Measurements from ENCODE around the gene AREL1. TPM values are rescaled to one million over a fixed set of nuclear protein-coding genes. Genes with fewer than 3 reads are reported as not detected.

The AREL1 gene
- total RNA-seq, 6 experiments from 2014 or later, result 36.7 to 42.3 (median 40.6) TPM

DNA sequence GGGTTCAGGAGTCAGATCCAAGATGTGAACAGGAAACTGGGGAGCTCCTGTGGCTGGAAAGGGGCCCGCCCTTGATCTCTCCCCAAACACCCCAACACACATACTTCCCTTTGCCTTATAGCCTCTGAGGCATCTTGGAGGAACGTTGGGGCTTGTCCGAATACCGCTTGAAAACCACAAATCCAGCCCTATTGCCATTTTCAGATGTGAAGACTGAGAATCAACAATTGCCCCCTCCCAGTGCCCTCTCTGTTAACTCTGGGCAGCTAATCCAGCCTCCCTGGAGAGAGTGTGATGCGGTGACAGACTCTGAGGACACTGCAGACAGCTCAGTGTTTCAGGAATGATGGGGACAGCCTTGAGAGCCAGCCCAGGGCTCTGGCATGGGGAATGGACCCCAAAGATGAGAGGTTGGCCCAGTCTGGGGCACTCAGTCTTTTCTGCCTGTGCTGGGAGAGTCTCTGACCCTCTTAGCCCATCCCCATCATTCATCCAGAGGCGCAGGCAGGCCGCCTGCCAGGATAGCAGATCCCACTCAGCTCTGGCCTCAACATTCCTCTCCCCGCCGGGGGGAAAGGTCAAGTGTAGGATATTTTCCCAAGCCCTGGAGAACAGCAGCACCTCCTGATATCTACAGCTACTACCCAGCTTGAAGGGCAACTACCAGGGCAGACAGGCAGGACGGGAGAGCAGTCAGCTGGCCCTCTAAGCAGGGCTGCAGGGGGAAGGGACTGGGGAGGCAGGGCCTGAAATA lies 76.3 kb downstream of the AREL1 start:
- no peak for TF ChIP-seq CTCF (IDR thresholded peaks at IDR 0.05)
- H3K27me3 Mint-ChIP-seq (ENCODE audit: insufficient read depth), result peaks cover 6% of the 10 kb centered on the region; the same call in 1 of the 2 replicates
- H3K27ac Mint-ChIP-seq, result peak overlapping the region; percentile 50; the same call in 1 of the 2 replicates
- DNase-seq, result no peak
- no peaks in the 10 kb centered on the region for H3K36me3 Mint-ChIP-seq (ENCODE audit: low read depth)
- H3K9me3 Mint-ChIP-seq, result no peaks in the 10 kb centered on the region
- H3K4me1 Mint-ChIP-seq (ENCODE audit: low read depth), result peaks cover 35% of the 10 kb centered on the region
- H3K4me3 Mint-ChIP-seq, result no peak overlapping the region

GRCh38 chr14:74635847-74636246 lies 77.0 kb downstream of the AREL1 start:
- H3K9me3 Mint-ChIP-seq, result no peaks in the 10 kb centered on the region
- no peak overlapping the region for H3K4me3 Mint-ChIP-seq
- peaks cover 6% of the 10 kb centered on the region; the same call in 1 of the 2 replicates for H3K27me3 Mint-ChIP-seq (ENCODE audit: insufficient read depth)
- peak overlapping the region; percentile 12; the same call in 1 of the 2 replicates for H3K27ac Mint-ChIP-seq
- no peak for TF ChIP-seq CTCF (IDR thresholded peaks at IDR 0.05)
- H3K36me3 Mint-ChIP-seq (ENCODE audit: low read depth), result no peaks in the 10 kb centered on the region
- H3K4me1 Mint-ChIP-seq (ENCODE audit: low read depth), result peaks cover 41% of the 10 kb centered on the region
- no peak for DNase-seq

DNA sequence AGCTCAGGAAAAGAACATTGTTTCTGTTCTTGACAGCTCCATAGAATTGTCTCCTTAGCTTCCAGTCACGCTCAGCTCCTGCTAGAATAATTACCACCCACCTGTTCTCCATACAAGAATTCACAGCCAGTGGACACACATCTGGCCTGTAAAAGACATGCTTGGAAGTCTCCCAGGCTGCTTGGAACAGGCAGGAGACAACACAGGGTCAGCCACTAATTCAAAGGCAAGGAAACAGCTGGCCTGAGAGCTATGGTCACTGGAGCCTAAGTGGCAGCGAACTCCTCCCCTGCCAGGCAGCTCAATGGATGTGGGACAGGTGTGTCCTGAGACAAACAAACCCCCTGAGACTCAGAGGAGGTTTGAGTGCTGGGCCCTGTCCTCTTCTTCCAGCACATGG lies 77.9 kb downstream of the AREL1 start:
- no peaks in the 10 kb centered on the region for H3K9me3 Mint-ChIP-seq
- no peak for TF ChIP-seq CTCF (IDR thresholded peaks at IDR 0.05)
- no peaks in the 10 kb centered on the region for H3K36me3 Mint-ChIP-seq (ENCODE audit: low read depth)
- DNase-seq, result no peak
- peaks cover 4% of the 10 kb centered on the region for H3K27me3 Mint-ChIP-seq (ENCODE audit: insufficient read depth)
- no peak overlapping the region for H3K27ac Mint-ChIP-seq
- H3K4me1 Mint-ChIP-seq (ENCODE audit: low read depth), result peaks cover 44% of the 10 kb centered on the region
- H3K4me3 Mint-ChIP-seq, result no peak overlapping the region

- no peaks in the 10 kb centered on the region for H3K9me3 Mint-ChIP-seq
- H3K36me3 Mint-ChIP-seq (ENCODE audit: low read depth), result no peaks in the 10 kb centered on the region
- H3K4me3 Mint-ChIP-seq, result no peak overlapping the region
- H3K27me3 Mint-ChIP-seq (ENCODE audit: insufficient read depth), result peaks cover 4% of the 10 kb centered on the region
- H3K4me1 Mint-ChIP-seq (ENCODE audit: low read depth), result peaks cover 44% of the 10 kb centered on the region
- peak; percentile 25 for DNase-seq
- H3K27ac Mint-ChIP-seq, result no peak overlapping the region
- no peak for TF ChIP-seq CTCF (IDR thresholded peaks at IDR 0.05)
These were observed 78.4 kb downstream of the AREL1 start for GRCh38 chr14:74634481-74634880.

DNA sequence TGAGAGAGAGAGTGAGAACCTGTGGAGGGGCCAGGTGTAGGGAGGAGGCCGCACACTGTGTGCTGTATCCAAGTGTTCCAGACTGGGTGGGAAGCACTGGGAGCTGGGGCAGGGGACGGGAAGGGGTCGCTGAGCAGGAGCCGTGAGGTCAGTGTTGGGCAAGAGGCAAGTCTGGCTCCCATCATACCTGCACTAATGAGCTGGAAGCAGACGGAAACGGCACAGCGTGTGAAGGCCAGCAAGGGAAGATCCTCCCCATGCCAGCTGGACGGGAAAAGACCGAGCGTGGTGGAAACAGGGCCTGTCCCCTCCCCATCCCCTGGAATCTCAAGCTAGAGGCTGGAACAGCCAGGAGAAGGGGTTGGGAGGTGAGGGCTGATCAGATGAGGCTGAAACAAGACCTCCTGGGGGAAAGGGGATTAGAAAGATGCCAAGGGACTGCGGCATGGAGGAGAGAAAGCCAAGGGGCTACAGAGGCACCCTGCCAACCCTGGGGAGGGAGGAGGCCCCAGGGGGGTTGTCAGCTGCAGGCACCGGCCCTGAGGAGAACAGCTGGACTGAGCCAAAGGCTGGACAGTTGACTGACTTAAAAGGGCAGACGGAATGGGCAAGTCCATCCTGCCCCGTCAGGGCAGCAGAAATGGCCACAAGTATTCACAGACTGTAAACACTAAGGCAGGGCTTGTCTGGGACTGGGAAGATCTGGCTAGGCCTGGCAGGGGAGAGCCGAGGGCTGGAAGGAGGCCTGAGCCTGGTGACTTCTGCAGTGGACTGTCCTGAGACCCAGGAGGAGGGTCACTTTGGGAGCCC lies 81.8 kb downstream of the AREL1 start:
- no peaks in the 10 kb centered on the region for H3K9me3 Mint-ChIP-seq
- no peak for DNase-seq
- no peaks in the 10 kb centered on the region for H3K36me3 Mint-ChIP-seq (ENCODE audit: low read depth)
- no peak for TF ChIP-seq CTCF (IDR thresholded peaks at IDR 0.05)
- H3K4me3 Mint-ChIP-seq, result no peak overlapping the region
- H3K4me1 Mint-ChIP-seq (ENCODE audit: low read depth), result peaks cover 39% of the 10 kb centered on the region
- H3K27ac Mint-ChIP-seq, result no peak overlapping the region
- peaks cover 3% of the 10 kb centered on the region for H3K27me3 Mint-ChIP-seq (ENCODE audit: insufficient read depth)

Measured in HFFc6 (cell line).